G401 (cell line): Measurements from ENCODE around the gene CSNK1G3. TPM values are rescaled to one million over a fixed set of nuclear protein-coding genes. Genes with fewer than 3 reads are reported as not detected.

ENCODE experiments used
- DNase-seq: peaks from one replicate; pipeline ENCODE4 v3.0.0-alpha.2; 2015; ENCODE audit warnings: low spot score
- in situ Hi-C: cut with HindIII; loops from 2 replicates; pipeline ENCODE4 v1.10.0; 2016; ENCODE audit warnings: low sequenced_read_pairs, mixed read lengths
- total RNA-seq: library from RNA; depleted of rRNA; stranded (reverse); fragments of >200 nt; shearing (Covaris generic); gene quantifications from 2 replicates; pipeline ENCODE4 v1.2.3, GENCODE V29; 2014

The CSNK1G3 gene
- total RNA-seq, 1 experiment from 2014 or later, result 30.0 TPM

GRCh38 chr5:123546657-123547056 lies 34.7 kb downstream of the CSNK1G3 start:
- in situ Hi-C loops, result no loop called here
- no peak for DNase-seq

- DNase-seq, result no peak
- in situ Hi-C loops, result no loop called here
Measured at GRCh38 chr5:123549256-123549904, 37.4 kb downstream of the CSNK1G3 start.

DNA sequence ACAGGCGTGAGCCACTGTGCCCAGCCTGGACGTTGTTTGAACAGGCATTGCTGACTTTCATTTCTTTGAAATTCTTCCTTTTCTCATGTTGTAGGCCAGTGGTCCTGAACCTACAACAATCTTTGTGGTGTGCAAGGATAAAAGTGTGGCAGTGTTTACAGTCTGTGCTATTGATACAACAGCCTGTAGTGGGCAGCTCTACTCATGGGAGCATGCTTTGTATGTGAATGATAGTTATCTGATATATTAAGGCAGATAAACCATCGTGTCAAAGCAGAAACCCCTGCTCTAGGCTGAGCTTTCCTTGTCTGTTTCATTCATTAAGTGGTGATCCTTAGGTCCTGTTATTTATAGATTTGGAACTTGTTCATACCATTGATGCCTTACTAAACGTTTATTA lies 42.6 kb downstream of the CSNK1G3 start:
- in situ Hi-C loops, result no loop called here
- no peak for DNase-seq

GRCh38 chr5:123557907-123558306 lies 45.9 kb downstream of the CSNK1G3 start:
- in situ Hi-C loops, result no loop called here
- no peak for DNase-seq

DNA sequence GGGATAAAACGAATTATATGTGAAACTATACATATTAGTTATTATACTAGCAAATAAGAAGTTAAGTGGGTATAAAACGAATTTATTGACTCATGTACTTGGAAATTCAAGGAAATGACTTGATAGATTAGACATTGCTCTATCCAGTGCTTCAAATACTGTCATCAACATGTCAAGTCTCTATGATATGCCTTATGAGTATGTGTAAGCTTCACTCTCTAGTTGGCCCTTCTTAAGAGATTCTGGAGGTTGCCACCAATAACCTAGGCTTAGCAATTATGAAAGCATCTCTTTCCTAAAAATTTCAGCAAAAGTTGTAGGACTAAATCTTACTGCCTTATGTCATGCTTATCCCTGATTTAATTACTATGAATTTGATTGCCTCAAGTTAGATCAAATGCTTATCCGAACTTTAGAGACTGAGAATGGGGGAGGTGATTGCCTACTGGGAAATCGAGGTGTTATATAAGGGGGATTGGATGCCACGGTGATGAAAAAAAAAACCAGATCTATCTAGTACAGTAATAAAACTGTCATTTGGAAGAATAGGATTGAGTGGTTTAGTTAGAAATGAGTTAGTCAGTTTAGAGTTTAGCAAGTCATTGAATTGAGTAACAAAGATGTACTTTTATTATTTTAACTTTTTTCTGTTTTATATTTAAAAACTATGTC lies 46.9 kb downstream of the CSNK1G3 start:
- no peak for DNase-seq
- in situ Hi-C loops, result no loop called here

DNA sequence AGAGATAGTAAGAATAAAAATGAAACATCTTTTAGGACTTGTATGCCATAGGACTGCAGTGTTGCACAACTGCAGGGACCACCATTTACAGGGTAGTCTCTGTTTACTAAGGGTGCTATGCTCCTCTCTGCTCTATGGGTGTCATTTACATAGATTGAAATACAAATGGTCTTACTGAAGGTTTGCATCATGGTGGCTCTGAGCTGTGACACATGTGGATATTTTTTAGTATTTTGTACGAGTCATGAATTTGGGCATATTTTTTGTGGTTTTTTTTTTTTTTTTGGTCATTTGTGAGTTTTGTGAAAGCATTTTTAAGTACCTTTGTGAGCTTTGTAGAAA lies 47.4 kb downstream of the CSNK1G3 start:
- DNase-seq, result no peak
- in situ Hi-C loops, result no loop called here

DNA sequence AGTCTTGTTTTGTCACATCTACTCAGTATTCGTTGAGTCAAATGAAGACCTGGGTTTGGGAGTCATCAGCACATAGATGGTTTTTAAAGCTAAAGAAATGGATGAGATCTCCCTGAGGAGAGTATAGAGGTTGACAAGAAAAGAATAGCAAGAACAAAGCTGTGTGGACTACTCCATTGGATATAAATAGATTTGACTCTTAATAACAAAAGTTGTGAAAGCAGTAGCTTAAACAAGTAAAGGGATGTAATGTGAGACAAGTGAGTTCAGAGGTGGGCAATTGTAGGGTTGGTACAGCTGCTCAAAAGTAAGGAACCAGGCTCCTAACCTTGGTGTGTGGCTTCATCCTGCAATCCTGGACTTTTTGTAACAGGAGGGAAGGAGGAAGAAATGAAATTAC lies 49.3 kb downstream of the CSNK1G3 start:
- DNase-seq, result no peak
- in situ Hi-C loops, result no loop called here

DNA sequence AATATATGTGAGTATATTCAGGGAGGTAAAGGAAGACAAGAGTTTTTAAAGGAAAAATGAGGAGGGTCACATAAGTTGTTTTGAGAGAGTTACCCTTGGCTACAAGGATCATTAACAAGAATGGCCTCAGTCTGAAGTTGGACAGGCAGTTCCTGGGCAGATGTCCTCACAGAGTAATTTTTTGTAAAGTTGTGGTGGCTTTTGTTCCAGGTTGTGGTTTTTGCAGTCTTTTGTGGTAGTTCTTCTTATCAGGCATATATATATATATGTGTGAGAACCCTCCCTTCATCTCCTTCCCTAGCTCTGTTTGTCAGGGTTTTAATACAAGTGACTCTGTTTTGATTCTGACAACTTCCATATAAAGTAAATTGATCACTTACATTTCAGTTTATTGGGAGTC lies 60.0 kb downstream of the CSNK1G3 start:
- DNase-seq, result no peak
- in situ Hi-C loops, result no loop called here

GRCh38 chr5:123578390-123578789 lies 66.4 kb downstream of the CSNK1G3 start:
- no peak for DNase-seq
- in situ Hi-C loops, result no loop called here

GRCh38 chr5:123579410-123579809 lies 67.4 kb downstream of the CSNK1G3 start:
- in situ Hi-C loops, result no loop called here
- DNase-seq, result no peak

DNA sequence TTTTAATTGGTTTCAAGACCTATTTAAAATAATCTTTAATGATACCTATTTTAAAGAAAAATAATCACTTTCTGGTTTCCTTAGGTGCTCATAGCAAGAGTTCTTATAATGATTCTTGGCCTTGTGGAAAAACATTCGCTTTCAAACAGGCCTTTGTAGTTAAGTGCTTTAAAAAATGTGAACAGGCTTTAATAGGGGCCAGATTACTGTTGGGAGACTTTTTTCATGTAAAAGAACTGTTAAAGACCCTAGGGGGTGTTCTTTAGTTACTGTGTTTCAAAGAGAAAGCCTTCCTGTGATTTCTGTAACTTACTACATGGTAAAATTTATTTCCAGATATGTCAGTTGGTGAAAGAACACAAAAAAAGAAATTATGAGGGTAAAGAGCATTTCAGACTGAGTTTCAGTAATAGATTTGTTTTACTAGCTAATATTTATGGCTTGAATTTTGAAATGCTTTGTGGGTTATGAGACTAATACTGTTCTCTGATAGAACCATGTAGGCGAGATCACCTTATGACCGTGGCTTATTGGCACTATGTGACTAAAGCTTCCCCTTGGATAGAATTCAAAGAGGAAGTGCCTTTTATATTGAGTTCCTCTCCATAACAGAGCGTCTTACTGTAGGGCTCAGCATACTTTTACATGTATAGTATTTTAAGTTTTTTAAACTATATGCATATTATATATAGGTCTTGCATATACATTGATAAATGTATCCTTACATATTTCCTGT lies 70.7 kb downstream of the CSNK1G3 start:
- in situ Hi-C loops, result no loop called here
- DNase-seq, result no peak

GRCh38 chr5:123585871-123586270 lies 73.9 kb downstream of the CSNK1G3 start:
- in situ Hi-C loops, result no loop called here
- DNase-seq, result no peak

DNA sequence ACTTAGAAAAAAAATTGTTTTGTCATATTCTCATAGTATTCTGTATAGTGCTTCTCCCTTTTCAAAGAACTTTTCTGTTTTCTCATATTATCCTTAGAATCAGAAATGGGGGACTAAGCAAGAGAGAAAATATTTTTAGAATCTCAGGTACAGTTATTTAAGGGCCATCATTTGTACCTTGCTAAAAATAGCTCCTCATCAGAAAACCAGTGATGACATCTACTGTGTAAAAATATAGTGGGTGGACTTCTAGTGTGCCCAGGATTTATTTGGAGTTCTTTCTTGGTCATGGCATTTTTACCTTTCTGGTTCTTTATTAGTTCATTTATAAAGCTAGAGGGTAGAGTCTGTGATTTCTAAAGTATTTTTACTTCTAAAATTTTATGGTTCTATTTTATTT lies 82.5 kb downstream of the CSNK1G3 start:
- in situ Hi-C loops, result no loop called here
- DNase-seq, result no peak

- DNase-seq, result no peak
- in situ Hi-C loops, result no loop called here
Measured at GRCh38 chr5:123597018-123597417, 85.0 kb downstream of the CSNK1G3 start.

DNA sequence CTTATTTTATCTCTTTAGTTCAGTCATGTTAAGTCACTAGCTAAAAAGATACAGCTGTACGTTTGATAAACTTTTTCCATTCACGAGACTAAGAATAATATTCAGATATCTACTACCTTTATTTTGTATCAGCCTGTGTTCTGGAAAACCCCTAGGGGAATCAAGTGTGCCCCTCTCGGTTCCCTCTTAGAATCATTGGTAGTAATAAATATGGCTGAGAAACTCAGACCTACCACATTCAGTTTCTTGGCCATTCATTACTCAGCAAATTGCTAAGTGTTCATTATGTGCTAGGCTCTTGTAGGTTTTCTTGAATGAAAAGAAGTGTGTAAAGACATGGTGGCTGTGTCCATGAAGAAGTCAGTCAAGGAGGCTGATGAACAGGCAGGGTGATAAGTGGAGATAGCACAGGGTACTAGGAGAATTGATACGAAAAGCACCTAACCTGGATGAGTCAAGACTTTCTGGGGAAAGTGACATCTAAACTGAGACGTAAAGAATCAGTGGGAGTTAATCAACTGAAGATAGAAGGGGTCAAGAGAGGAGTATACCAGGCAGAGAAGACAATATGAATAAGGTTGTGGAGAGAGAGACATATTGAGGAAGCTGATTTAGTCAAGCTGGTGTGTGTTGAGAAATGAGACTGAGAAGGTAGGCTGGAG lies 86.2 kb downstream of the CSNK1G3 start:
- in situ Hi-C loops, result no loop called here

GRCh38 chr5:123599171-123599570 lies 87.2 kb downstream of the CSNK1G3 start:
- DNase-seq, result no peak
- in situ Hi-C loops, result no loop called here

More for the DNA sequence above, 86.2 kb downstream of the CSNK1G3 start:
- DNase-seq, result no peak

GRCh38 chr5:123601610-123602009 lies 89.6 kb downstream of the CSNK1G3 start:
- in situ Hi-C loops, result no loop called here
- DNase-seq, result no peak

GRCh38 chr5:123605822-123606221 lies 93.8 kb downstream of the CSNK1G3 start:
- in situ Hi-C loops, result no loop called here
- DNase-seq, result no peak

GRCh38 chr5:123610209-123610608 lies 98.2 kb downstream of the CSNK1G3 start:
- no peak for DNase-seq
- in situ Hi-C loops, result no loop called here
